ENCODE measurements around the gene MYL10. TPM values are rescaled to one million over a fixed set of nuclear protein-coding genes. Genes with fewer than 3 reads are reported as not detected.

Gene MYL10
- total and polyA plus RNA-seq, 2 of the 13 experiments (the other 11 are each of a cell fraction or from before 2014, with no cell fraction given): not detected

DNA sequence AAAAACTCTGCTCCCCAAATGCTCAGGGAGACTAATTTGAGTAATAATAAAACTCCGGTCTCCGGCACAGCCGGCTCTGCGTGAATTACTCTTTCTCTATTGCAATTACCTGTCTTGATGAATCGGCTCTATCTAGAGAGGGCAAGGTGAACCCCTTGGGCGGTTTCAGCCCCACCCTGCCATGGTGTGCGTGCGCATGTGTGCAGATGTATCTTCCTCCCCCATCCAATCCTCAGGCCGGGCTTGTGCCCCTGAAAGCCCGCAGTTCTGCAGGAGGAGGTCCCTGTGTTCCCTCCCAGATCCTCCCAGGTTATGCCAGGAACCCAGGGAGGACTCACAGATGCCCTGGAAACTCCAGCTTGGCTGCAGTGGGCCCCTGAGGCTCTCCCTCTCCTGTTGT lies 48.3 kb upstream of the MYL10 start:
- no peaks in the 10 kb centered on the region for H4K20me1 ChIP-seq (ENCODE audit: insufficient read depth, low read length)
- no peaks in the 10 kb centered on the region for H3K27me3 ChIP-seq (ENCODE audit: control insufficient read depth in 1 of 2, insufficient read depth in 2 of 2, low read length in 2 of 2)
- intact Hi-C loops (cut with micrococcal nuclease; ENCODE audit: unreplicated experiment): no loop called here
- 36% methylated on average over 10 of the region's 10 CpGs for WGBS (ENCODE audit: low lambda C conversion rate)
- TF ChIP-seq, protein P1, sequence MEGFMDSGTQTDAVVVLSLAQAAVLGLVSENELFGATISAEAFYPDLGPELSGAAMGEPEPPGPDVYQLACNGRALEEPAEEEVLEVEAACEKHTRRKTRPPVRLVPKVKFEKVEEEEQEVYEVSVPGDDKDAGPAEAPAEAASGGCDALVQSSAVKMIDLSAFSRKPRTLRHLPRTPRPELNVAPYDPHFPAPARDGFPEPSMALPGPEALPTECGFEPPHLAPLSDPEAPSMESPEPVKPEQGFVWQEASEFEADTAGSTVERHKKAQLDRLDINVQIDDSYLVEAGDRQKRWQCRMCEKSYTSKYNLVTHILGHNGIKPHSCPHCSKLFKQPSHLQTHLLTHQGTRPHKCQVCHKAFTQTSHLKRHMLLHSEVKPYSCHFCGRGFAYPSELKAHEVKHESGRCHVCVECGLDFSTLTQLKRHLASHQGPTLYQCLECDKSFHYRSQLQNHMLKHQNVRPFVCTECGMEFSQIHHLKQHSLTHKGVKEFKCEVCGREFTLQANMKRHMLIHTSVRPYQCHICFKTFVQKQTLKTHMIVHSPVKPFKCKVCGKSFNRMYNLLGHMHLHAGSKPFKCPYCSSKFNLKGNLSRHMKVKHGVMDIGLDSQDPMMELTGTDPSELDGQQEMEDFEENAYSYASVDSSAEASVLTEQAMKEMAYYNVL (CRISPR knock-in tag; IDR thresholded peaks at IDR 0.05; ENCODE audit: borderline replicate concordance): no peak
- no peak for TF ChIP-seq ZSCAN31 (CRISPR knock-in tag; IDR thresholded peaks at IDR 0.05; ENCODE audit: low read depth)
- no peak for TF ChIP-seq ZNF530 (CRISPR knock-in tag; IDR thresholded peaks at IDR 0.05; ENCODE audit: low read depth)
- TF ChIP-seq HIVEP1 (CRISPR knock-in tag; IDR thresholded peaks at IDR 0.05): no peak
- TF ChIP-seq, protein P2, sequence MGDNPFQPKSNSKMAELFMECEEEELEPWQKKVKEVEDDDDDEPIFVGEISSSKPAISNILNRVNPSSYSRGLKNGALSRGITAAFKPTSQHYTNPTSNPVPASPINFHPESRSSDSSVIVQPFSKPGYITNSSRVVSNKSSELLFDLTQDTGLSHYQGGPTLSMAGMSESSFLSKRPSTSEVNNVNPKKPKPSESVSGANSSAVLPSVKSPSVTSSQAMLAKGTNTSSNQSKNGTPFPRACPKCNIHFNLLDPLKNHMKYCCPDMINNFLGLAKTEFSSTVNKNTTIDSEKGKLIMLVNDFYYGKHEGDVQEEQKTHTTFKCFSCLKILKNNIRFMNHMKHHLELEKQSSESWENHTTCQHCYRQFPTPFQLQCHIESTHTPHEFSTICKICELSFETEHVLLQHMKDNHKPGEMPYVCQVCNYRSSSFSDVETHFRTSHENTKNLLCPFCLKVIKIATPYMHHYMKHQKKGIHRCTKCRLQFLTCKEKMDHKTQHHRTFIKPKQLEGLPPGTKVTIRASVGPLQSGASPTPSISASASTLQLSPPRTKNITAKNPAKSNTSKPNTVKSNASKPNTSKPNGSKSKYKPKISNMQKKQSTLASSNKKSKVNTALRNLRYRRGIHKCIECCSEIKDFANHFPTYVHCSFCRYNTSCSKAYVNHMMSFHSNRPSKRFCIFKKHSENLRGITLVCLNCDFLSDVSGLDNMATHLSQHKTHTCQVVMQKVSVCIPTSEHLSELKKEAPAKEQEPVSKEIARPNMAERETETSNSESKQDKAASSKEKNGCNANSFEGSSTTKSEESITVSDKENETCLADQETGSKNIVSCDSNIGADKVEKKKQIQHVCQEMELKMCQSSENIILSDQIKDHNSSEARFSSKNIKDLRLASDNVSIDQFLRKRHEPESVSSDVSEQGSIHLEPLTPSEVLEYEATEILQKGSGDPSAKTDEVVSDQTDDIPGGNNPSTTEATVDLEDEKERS (CRISPR knock-in tag; IDR thresholded peaks at IDR 0.05): no peak
- TF ChIP-seq ZNF766 (CRISPR knock-in tag; IDR thresholded peaks at IDR 0.05; ENCODE audit: borderline replicate concordance): no peak
- no peak for TF ChIP-seq KDM5A (IDR thresholded peaks at IDR 0.05; ENCODE audit: borderline replicate concordance, low read length)
- in situ Hi-C loops (cut with HindIII; ENCODE audit: extremely low pct_ligation_motif_present, low pct_unique_long_range_greater_than_20kb): loop anchor here (25.0 kb wide), 1 partner anchor 585 kb away; no protein-coding TSS in a partner anchor
- H2AFZ ChIP-seq (ENCODE audit: low read length): no peak overlapping the region
- no peak overlapping the region for H3K9ac ChIP-seq (ENCODE audit: insufficient read depth, low read depth, low read length)
- BruUV-seq (replicated peaks): no TSS peak
- ATAC-seq: no peak
- no peaks in the 10 kb centered on the region for H3K4me1 ChIP-seq (ENCODE audit: insufficient read depth, low read length)
- H3K79me2 ChIP-seq (ENCODE audit: insufficient read depth, low read length): no peaks in the 10 kb centered on the region
- DNase-seq (ENCODE audit: low spot score): no peak
- CTCF ChIA-PET (ENCODE audit: low intra/inter-chr PET ratio, low total read pairs): no interaction called here
- FAIRE-seq: no peak
- H3K9me3 ChIP-seq (ENCODE audit: low read length): no peaks in the 10 kb centered on the region
- POLR2A ChIA-PET: no interaction called here
- H3K27ac ChIP-seq (ENCODE audit: extremely low read length, insufficient read depth, low read length): no peak overlapping the region
- no peak overlapping the region for H3K4me2 ChIP-seq (ENCODE audit: low read depth, low read length)
- no peaks in the 10 kb centered on the region for H3K36me3 ChIP-seq (replicated peaks in 1 of 2; ENCODE audit: control insufficient read depth in 1 of 2, insufficient read depth in 2 of 2, low read length in 2 of 2)
- no peak overlapping the region for H3K4me3 ChIP-seq (replicated peaks in 1 of 3; ENCODE audit: insufficient read depth in 1 of 3, low read depth in 2 of 3, low read length in 3 of 3)

Measured in HepG2 (cell line).